HG03066 (cell line): ENCODE results near the gene SOS1.

Source experiments
- ATAC-seq: cut with Tn5 transposase; IDR thresholded peaks from one replicate; pipeline ENCODE4 v1.9.1; 2021; ENCODE audit warnings: low read depth; ENCODE audit not compliant: unreplicated experiment

The SOS1 gene

GRCh38 chr2:38978296-38978903 is 142.5 kb downstream of the SOS1 start:
- ATAC-seq = no peak

GRCh38 chr2:38977047-38977446 is 143.8 kb downstream of the SOS1 start:
- ATAC-seq = no peak

- no peak for ATAC-seq
Measured at GRCh38 chr2:38975042-38975441, 145.8 kb downstream of the SOS1 start.

- ATAC-seq = no peak
Measured at GRCh38 chr2:38973266-38973665, 147.6 kb downstream of the SOS1 start.

GRCh38 chr2:38971377-38971776 is 149.5 kb downstream of the SOS1 start:
- no peak for ATAC-seq

- no peak for ATAC-seq
Measured at GRCh38 chr2:38968021-38968420, 152.8 kb downstream of the SOS1 start.

- ATAC-seq = no peak
Measured at GRCh38 chr2:38966678-38967077, 154.2 kb downstream of the SOS1 start.

- ATAC-seq = no peak
Measured at GRCh38 chr2:38966006-38966405, 154.8 kb downstream of the SOS1 start.

GRCh38 chr2:38960609-38961320 is 160.1 kb downstream of the SOS1 start:
- ATAC-seq = no peak

- no peak for ATAC-seq
Measured at GRCh38 chr2:38959938-38960608, 160.8 kb downstream of the SOS1 start.

- ATAC-seq = no peak
Measured at GRCh38 chr2:38959466-38959865, 161.4 kb downstream of the SOS1 start.

GRCh38 chr2:38957972-38958371 is 162.9 kb downstream of the SOS1 start:
- no peak for ATAC-seq

GRCh38 chr2:38951766-38952165 is 169.1 kb downstream of the SOS1 start:
- ATAC-seq = no peak

- ATAC-seq = no peak
Measured at GRCh38 chr2:38948995-38949394, 171.9 kb downstream of the SOS1 start.

GRCh38 chr2:38948387-38948882 is 172.4 kb downstream of the SOS1 start:
- no peak for ATAC-seq

GRCh38 chr2:38947241-38948239 is 173.3 kb downstream of the SOS1 start:
- peak; percentile 80 for ATAC-seq

- no peak for ATAC-seq
Measured at GRCh38 chr2:38945911-38946310, 174.9 kb downstream of the SOS1 start.

GRCh38 chr2:38945372-38945771 is 175.5 kb downstream of the SOS1 start:
- ATAC-seq = no peak

- no peak for ATAC-seq
Measured at GRCh38 chr2:38943784-38944183, 177.1 kb downstream of the SOS1 start.

- no peak for ATAC-seq
Measured at GRCh38 chr2:38940746-38941145, 180.1 kb downstream of the SOS1 start.
